Tibial nerve (tissue), 4 donors: Measurements from ENCODE around the gene MAGI1. TPM values are rescaled to one million over a fixed set of nuclear protein-coding genes. Genes with fewer than 3 reads are reported as not detected.
A peak's percentile ranks its signal among the peaks of the same experiment; 100 is the strongest.

ENCODE experiments used
- DNase-seq, 2 donors: peaks; one replicate each; pipeline ENCODE4 v3.0.0-alpha.2; 2019; ENCODE audit warnings: low spot score in 2 of 2
- H3K27ac ChIP-seq, 4 donors: fragments of 200-600 bp; sonication (generic) in 3 of 4; one replicate each; pipeline ENCODE4 v1.5.1; 2017 to 2019; ENCODE audit warnings: mild to moderate bottlenecking in 1 of 4
- H3K27me3 ChIP-seq, 2 donors: fragments of 200-600 bp; sonication (generic) in 1 of 2; one replicate each; pipeline versions ENCODE4 v1.5.1 to v1.6.0; 2017 to 2019
- H3K36me3 ChIP-seq, 3 donors: fragments of 200-600 bp; sonication (generic); one replicate each; pipeline ENCODE4 v1.5.1; 2018 to 2019
- H3K4me1 ChIP-seq, 4 donors: fragments of 200-600 bp; sonication (generic) in 3 of 4; one replicate each; pipeline ENCODE4 v1.5.1; 2017 to 2019
- H3K4me3 ChIP-seq, 4 donors: fragments of 200-600 bp; sonication (generic) in 3 of 4; one replicate each; pipeline ENCODE4 v1.5.1; 2017 to 2019; ENCODE audit warnings: mild to moderate bottlenecking in 1 of 4, moderate library complexity in 1 of 4
- H3K9me3 ChIP-seq, 4 donors: fragments of 200-600 bp; sonication (generic) in 3 of 4; one replicate each; pipeline ENCODE4 v1.5.1; 2017 to 2019
- EP300 ChIP-seq, 2 donors: sonication (generic); formaldehyde crosslinking; IDR thresholded peaks; one replicate each; pipeline ENCODE4 v1.6.1; 2017; ENCODE audit warnings: antibody characterized with exemption in 2 of 2, mild to moderate bottlenecking in 1 of 2
- POLR2A ChIP-seq, 2 donors: fragments of 450-650 bp; IDR thresholded peaks; one replicate each; pipeline ENCODE4 v1.6.1; 2017; ENCODE audit warnings: antibody characterized with exemption in 2 of 2, mild to moderate bottlenecking in 2 of 2, moderate library complexity in 2 of 2
- WGBS, 2 donors: methylation state at CpG; one replicate each; pipeline ENCODE4 v1.1.5; 2018; 5-methylcytosine and 5-hydroxymethylcytosine counted together
- total RNA-seq, 4 donors: library from RNA; depleted of rRNA; stranded (reverse); fragments of >200 nt; gene quantifications; one replicate each; pipeline ENCODE4 v1.1.0, GENCODE V29; 2016
- TF ChIP-seq, protein P1 (sequence below), 5 experiments: fragments of 200-600 bp in 3 of 5; fragments of 450-650 bp in 2 of 5; sonication (generic) in 3 of 5; IDR thresholded peaks; one replicate each; pipeline ENCODE4 v1.5.1; 2016 to 2019; ENCODE audit warnings: antibody characterized with exemption in 5 of 5, mild to moderate bottlenecking in 3 of 5, moderate library complexity in 2 of 5

Gene MAGI1
- total RNA-seq, 4 donors from 2014 or later: 30.6 to 52.8 (median 36.1) TPM

DNA sequence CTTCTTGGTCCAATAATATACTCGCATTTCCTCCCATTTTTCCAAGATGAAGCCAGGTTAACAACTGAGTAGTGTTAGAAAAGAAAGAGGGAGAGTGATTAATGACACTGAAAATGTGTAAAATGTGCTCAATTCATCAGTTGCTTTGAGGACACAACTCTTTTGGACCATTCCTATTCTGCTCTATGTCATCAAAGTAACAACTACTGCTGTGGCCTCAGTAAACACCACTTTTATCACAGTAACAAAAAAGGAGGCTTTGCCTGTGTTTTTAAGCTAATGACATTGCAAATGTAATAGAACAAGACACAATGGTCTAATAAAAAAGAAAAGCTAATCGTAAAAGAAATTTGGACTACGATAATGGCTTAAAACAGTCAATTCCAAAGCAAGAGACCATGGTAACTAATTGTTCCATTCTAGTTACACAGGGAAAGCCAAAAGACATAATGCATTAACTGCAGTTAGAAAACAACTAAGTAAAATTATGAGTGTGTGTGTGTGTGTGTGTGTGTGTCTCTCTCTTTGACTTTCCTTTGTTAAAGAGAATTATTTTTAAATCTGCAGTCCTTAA lies 221.1 kb downstream of the MAGI1 start:
- H3K4me3 ChIP-seq: no peak overlapping the region
- H3K27me3 ChIP-seq: no peaks in the 10 kb centered on the region
- TF ChIP-seq EP300 (IDR thresholded peaks at IDR 0.05): no peak
- TF ChIP-seq, protein P1, sequence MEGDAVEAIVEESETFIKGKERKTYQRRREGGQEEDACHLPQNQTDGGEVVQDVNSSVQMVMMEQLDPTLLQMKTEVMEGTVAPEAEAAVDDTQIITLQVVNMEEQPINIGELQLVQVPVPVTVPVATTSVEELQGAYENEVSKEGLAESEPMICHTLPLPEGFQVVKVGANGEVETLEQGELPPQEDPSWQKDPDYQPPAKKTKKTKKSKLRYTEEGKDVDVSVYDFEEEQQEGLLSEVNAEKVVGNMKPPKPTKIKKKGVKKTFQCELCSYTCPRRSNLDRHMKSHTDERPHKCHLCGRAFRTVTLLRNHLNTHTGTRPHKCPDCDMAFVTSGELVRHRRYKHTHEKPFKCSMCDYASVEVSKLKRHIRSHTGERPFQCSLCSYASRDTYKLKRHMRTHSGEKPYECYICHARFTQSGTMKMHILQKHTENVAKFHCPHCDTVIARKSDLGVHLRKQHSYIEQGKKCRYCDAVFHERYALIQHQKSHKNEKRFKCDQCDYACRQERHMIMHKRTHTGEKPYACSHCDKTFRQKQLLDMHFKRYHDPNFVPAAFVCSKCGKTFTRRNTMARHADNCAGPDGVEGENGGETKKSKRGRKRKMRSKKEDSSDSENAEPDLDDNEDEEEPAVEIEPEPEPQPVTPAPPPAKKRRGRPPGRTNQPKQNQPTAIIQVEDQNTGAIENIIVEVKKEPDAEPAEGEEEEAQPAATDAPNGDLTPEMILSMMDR (IDR thresholded peaks at IDR 0.05): no peak
- TF ChIP-seq POLR2A (IDR thresholded peaks at IDR 0.05): no peak
- H3K36me3 ChIP-seq: no peaks in the 10 kb centered on the region
- WGBS, 2 donors: 68 to 72% methylated on average over 3 of the region's 3 CpGs
- no peak overlapping the region for H3K27ac ChIP-seq
- no peak for DNase-seq
- peaks cover 0 to 4% (median 0%) of the 10 kb centered on the region in 4 donors for H3K4me1 ChIP-seq
- H3K9me3 ChIP-seq: no peaks in the 10 kb centered on the region

DNA sequence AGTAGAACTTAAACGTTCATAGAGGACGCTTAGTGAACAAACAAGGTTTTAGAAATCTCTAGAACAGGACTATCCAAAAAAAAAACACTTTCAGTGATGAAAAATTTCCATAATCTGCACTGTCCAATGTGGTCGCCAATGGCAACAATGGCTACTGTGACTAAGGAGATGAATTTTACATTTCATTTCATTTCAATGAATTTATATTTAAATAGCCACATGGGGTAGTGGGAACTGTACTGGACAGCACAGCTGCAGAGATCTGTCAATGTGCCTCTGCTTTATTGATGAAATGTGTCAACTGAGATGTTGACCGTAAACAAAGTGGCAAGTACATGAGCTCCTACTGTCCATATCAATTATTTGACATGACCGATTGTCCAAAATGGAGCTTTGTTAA lies 222.5 kb downstream of the MAGI1 start:
- Histone ChIP-seq H3K4me1 (peaks cover 0 to 4% (median 0%) of the 10 kb centered on the region in 4 donors), H3K4me3 (no peak overlapping the region), H3K9me3 (no peaks in the 10 kb centered on the region), H3K27ac (no peak overlapping the region), H3K27me3 (no peaks in the 10 kb centered on the region), H3K36me3 (no peaks in the 10 kb centered on the region)
- DNase-seq: no peak
- TF ChIP-seq EP300 (IDR thresholded peaks at IDR 0.05): no peak
- TF ChIP-seq POLR2A (IDR thresholded peaks at IDR 0.05): no peak
- TF ChIP-seq, protein P1 (IDR thresholded peaks at IDR 0.05): no peak
- WGBS, 2 donors: 94 to 95% methylated on average over 5 of the region's 5 CpGs

GRCh38 chr3:65814845-65815578 lies 223.7 kb downstream of the MAGI1 start:
- peaks cover 0 to 4% (median 0%) of the 10 kb centered on the region in 4 donors for H3K4me1 ChIP-seq
- H3K4me3 ChIP-seq: no peak overlapping the region
- 68 to 78% methylated on average over 8 of the region's 8 CpGs for WGBS, 2 donors
- H3K27me3 ChIP-seq: no peaks in the 10 kb centered on the region
- H3K27ac ChIP-seq: no peak overlapping the region
- TF ChIP-seq POLR2A (IDR thresholded peaks at IDR 0.05): no peak
- TF ChIP-seq, protein P1 (IDR thresholded peaks at IDR 0.05): no peak
- TF ChIP-seq EP300 (IDR thresholded peaks at IDR 0.05): no peak
- no peak for DNase-seq
- no peaks in the 10 kb centered on the region for H3K9me3 ChIP-seq
- H3K36me3 ChIP-seq: no peaks in the 10 kb centered on the region

DNA sequence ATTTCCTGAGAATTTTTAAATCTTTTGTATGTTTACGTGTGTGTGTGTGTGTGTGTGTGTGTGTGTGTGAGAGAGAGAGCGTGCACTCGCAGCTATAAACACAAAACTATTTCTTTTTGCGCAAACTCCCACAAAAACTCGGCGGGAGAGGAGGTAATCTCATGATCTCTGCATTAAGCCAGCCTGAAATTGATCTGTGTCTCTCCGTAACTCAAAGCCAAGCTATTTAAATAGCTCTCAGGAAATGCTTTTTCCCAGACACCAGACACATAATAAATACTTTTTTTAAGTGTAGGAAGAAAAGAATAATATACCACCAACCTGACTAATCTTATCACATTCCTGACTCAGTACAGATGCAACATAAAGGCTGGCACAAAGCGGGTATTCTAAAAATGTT lies 226.8 kb downstream of the MAGI1 start:
- TF ChIP-seq POLR2A (IDR thresholded peaks at IDR 0.05) (no peak), EP300 (IDR thresholded peaks at IDR 0.05) (no peak)
- Histone ChIP-seq H3K4me3 (no peak overlapping the region), H3K9me3 (no peaks in the 10 kb centered on the region), H3K27ac (no peak overlapping the region), H3K36me3 (no peaks in the 10 kb centered on the region), H3K4me1 (peaks cover 0 to 4% (median 0%) of the 10 kb centered on the region in 4 donors), H3K27me3 (no peaks in the 10 kb centered on the region)
- no peak for DNase-seq
- WGBS, 2 donors: 74 to 83% methylated on average over 8 of the region's 8 CpGs

DNA sequence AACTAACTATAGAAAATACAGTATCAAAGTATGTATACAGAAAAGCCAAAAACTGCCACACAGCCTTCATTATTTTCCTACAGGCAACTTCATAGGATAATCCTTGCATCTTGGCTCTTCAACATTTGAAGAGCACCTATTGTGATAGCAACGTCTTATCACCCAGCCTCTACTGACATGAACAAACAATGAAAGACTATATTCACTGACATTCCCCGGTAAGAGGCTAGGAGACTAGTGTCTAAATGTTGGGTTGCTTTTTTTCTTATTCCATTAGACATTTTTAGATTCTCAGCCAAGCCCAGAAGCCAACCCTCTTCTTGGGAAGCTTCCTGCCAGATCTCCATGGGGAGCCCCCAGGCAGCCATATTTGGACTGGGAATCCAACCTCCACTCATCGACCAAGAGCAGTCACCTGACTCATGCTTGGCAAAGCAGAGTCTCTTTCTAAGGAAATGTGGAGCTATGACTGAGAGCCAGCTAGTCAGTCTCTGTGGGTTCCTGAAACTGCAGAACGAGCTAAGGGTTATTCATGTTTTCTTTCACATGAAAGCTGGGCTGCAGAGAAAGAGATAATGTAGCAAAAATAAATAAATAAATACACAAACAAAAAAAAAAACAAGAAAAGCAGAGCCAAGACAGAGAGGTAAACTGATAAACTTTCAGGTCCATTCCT lies 227.5 kb downstream of the MAGI1 start:
- peak in 1 of 2 donors; percentile 12 for DNase-seq
- Histone ChIP-seq H3K9me3 (peaks cover 0 to 3% (median 0%) of the 10 kb centered on the region in 4 donors), H3K36me3 (no peaks in the 10 kb centered on the region), H3K27me3 (no peaks in the 10 kb centered on the region), H3K4me3 (no peak overlapping the region), H3K27ac (no peak overlapping the region), H3K4me1 (peaks cover 0 to 4% (median 0%) of the 10 kb centered on the region in 4 donors)
- TF ChIP-seq, protein P1 (IDR thresholded peaks at IDR 0.05): no peak
- TF ChIP-seq POLR2A (IDR thresholded peaks at IDR 0.05): no peak
- TF ChIP-seq EP300 (IDR thresholded peaks at IDR 0.05): no peak
- 45 to 52% methylated on average over 4 of the region's 4 CpGs for WGBS, 2 donors
